GM03348 (cell line): ENCODE results near the gene PCNX1.
"Not testable (repeated sequence)": the region's sequence is repeated elsewhere in the genome, so short reads cannot be mapped to it uniquely, and the experiment has no call there.

Source experiments
- DNase-seq: peaks from one replicate; pipeline ENCODE4 v3.0.0; 2012; ENCODE audit warnings: low spot score

The PCNX1 gene

GRCh38 chr14:70916300-70916699, 9.0 kb downstream of the PCNX1 start:
- no peak for DNase-seq

DNA sequence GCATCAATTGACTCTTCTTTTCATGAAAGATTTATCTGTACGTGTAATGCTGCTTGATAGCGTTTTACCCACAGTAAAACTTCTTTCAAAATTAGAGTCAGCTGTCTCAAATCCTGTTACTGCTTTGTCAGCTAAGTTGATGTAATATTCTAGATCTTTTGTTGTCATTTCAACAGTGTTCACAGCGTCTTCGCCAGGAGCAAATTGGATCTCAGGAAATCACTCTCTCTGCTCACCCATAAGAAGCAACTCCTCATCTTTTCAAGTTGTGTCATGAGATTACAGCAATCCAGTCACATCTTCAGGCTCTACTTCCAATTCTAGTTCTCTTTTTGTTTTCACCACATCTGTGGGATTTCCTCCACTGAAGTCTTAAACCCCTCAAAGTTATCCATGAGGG, 9.5 kb downstream of the PCNX1 start:
- DNase-seq, result no peak

DNA sequence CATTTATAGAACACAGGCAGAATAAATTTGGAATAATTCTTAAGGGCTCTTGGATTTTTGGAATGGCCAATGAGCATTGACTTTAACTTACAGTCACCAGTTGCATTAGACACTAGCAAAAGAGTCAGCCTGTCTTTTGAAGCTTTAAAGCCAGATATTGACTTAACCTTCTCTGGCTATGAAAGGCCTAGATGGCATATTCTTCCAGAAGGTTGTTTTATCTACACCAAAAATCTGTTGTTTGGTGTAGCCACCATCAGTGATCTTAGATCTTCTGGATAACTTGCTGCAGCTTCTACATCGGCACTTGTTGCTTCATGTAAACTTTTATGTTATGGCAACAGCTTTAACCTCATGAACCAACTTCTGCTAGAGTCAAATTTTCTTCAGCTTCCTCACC, 10.4 kb downstream of the PCNX1 start:
- DNase-seq, result no peak

DNA sequence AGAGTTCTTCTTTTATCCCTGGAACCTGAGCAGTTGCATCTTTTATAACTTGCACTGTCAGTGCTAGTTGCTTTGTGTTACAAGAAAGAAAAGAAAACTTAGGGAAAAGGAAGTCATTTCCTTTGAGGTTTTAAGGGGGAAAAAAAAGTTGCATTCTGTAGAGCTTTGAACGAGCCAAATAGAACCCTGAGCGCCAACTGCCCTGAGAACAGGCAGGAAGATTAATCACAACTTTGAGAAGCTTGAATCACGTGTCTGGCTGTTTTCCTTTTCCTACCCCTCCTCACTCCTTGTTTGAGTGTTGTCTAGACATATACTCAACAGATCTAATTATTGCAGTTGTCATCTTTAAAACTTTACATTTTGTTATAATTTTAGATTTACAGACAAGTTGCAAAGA, 12.5 kb downstream of the PCNX1 start:
- DNase-seq, result no peak

GRCh38 chr14:70920608-70921007, 13.3 kb downstream of the PCNX1 start:
- DNase-seq, result no peak

DNA sequence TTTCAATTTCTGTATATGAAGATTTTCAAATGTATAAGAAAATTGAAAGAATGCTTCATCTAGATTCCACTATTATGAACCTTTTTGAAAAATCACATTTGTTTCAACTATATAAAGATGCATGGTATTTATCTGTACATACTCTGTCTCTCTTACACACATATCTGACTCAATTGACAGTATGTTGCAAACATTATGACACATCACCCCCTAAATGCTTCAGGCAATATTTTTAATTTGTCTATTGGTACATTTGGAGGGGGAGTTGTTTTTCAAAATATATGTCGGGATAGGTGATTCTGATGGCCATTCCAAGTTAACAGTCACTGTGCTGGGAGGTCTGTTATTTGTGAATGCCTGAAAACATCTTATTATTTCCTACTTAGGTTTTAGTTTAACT, 14.4 kb downstream of the PCNX1 start:
- no peak for DNase-seq

- DNase-seq, result no peak
Measured at GRCh38 chr14:70924521-70924920, 17.3 kb downstream of the PCNX1 start.

GRCh38 chr14:70926235-70926830, 19.1 kb downstream of the PCNX1 start:
- DNase-seq, result no peak

DNA sequence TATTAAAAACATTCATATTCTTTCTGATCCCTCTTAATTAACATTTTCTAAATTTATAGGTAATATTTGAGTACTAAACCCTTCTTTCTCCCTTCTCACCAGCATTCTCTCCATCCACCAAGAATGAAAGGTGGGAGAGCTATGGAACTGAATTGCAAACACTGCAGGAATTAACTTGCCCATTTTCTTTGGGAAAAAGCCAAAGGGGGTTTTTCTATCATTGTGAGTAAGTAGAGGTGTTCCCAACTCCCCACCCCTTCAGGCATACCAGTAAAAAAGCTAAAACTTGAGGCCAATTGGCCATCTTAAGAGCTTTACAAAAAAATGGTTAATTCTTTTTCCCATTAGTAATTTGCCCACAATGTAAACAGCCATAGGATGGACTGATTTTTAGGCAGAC, 23.7 kb downstream of the PCNX1 start:
- no peak for DNase-seq

- peak; percentile 34 for DNase-seq
Measured at GRCh38 chr14:70934084-70934483, 26.8 kb downstream of the PCNX1 start.

GRCh38 chr14:70934502-70935134, 27.4 kb downstream of the PCNX1 start:
- DNase-seq, result peak; percentile 48

DNA sequence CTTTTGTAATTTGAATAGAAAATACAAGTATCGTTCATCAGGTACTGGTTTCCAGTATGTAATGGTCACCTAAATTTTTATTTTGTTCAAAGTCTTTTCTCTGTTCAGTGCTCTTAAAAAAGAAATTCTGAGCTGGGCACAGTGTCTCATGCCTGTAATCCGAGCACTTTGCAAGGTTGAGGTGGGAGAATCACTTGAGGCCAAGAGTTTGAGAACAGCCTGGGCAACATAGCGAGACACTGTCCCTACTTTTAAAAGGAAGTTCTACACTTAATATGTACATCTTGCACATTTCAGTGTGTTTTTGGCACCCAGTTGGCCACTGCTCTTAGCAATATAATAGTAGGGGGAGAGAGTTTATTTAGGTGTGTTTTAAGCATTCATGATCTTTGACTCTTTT, 27.9 kb downstream of the PCNX1 start:
- no peak for DNase-seq

GRCh38 chr14:70939693-70940092, 32.4 kb downstream of the PCNX1 start:
- not testable (repeated sequence) for DNase-seq

- not testable (repeated sequence) for DNase-seq
Measured at GRCh38 chr14:70941637-70942341, 34.5 kb downstream of the PCNX1 start.

DNA sequence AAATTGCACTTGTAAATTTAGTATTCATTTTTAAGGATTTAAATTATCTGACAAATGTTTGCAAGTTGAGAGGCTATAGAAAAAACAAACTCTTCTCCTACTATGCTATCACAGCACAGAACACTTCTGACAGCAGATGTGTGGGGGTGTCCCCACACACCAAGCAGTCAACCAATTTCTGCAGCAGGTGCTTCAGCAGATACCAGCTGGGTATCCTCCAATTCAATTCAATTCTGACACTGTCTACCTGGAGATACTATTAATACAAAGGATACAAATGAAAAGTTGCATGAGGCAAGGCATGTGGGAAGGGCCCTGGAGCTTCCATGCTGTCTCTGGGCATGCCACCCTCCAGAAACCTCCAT, 35.1 kb downstream of the PCNX1 start:
- DNase-seq, result no peak

- DNase-seq, result not testable (repeated sequence)
Measured at GRCh38 chr14:70942721-70943120, 35.5 kb downstream of the PCNX1 start.

DNA sequence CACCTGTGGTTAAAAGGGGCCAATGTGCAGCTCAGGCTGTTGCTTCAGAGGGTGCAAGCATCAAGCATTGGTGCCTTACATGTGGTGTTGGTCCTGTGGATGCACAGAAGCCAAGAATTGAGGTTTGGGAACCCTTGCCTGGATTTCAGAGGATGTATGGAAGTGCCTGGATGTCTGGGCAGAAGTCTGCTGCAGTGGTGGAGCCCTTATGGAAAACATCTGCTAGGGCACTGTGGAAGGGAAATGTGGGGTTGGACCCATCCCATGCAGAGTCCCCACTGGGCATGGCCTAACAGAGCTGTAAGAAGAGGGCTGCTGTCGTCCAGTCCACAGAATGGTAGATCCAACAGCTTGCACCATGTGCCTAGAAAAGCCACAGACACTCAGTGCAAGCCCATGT, 36.6 kb downstream of the PCNX1 start:
- no peak for DNase-seq

DNA sequence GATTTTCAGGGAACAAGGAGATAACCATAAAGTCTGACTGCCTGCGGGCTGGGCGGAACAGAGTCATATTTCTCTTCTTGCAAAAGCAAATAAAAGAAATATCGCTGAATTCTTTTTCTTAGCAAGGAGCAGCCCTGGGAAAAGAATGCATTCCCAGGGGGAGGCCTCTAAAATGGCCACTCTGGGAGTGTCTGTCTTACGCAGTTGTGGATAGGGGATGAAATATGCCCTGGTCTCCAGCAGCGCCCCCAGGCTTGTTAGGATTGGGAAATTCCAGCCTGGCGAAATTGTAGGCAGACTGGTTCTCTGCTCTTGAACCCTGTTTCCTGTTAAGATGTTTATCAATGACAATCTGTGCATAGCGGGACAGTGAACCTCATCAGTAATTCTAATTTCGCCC, 40.5 kb downstream of the PCNX1 start:
- no peak for DNase-seq

DNA sequence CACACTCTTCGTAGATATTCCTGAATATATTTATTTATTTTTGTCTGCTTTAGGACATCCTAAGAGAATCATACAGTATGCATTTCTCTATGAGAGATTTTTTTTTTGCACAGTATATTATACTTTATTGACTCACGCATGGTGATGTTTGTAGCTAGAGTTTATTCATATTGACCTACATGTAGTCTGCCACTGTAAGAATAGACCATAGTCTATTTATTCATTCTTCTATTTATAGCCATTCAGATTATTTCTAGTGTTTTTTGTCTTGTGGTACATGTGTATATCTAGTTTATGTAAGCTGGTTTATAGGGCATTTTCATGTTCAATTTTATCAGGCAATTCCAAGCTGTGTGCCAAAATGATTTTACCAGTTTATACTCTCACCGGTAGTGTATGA, 45.2 kb downstream of the PCNX1 start:
- DNase-seq, result no peak

DNA sequence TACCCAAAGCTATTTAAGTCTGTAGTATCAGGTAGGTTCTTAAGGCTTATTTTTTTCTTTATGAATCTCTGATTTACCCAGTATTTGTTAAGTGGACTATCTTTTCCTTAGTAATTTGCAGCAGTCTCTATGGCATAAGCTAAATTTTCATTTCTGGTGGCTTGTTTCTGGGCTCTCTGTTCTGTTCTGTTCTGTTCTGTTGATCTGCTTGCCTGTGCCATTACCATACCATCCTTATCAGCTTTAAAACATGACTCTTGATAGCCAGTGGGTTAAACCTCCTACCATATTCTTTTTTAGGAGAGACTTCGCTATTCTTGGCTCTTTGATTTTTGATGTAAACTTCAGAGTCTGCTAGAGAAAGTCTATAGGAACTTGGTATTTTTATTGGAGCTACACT, 46.8 kb downstream of the PCNX1 start:
- no peak for DNase-seq

- peak; percentile 27 for DNase-seq
Measured at GRCh38 chr14:70955543-70956480, 48.6 kb downstream of the PCNX1 start.

DNA sequence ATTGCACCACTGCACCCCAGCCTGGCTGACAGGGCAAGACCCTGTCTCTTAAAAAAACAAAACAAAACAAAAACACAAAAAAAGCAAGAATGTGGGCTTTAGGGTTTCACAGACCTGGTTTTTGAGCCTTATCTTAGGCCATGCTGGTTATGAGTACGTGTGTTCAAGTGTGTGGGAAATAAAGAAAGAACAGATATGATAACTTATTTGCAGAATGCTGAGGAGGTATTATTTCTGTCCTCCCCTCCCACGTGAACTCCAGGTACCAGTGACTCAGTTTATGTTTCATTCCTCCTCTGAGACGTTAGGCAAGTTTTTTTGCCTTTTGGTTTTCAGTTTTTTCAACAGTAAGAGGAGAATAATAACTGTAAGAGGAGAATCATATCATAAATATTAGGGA, 49.3 kb downstream of the PCNX1 start:
- no peak for DNase-seq

DNA sequence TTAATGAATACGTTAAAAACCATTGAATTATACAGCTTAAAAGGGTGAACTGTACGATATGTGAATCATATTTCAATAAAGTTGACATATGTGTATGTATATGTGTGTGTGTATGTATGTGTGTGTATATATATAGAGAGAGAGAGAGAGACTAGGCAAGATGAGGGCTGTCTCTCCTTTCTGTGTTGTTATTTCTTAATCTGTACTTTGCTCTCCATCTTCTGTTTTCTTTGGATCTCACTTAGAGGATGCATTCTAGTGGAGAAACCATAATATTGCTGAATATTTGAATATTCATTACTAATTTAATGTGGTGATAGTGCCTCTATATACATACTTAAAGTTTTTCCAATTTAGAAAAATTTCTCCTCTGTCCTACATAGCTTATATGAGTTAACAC, 50.5 kb downstream of the PCNX1 start:
- DNase-seq, result no peak
